Measurements from ENCODE around the gene MICAL2. TPM values are rescaled to one million over a fixed set of nuclear protein-coding genes. Genes with fewer than 3 reads are reported as not detected.

Gene MICAL2
- polyA plus RNA-seq, 2 of the 4 experiments (the other 2 are of a cell fraction) = 39.8 to 42.1 TPM

DNA sequence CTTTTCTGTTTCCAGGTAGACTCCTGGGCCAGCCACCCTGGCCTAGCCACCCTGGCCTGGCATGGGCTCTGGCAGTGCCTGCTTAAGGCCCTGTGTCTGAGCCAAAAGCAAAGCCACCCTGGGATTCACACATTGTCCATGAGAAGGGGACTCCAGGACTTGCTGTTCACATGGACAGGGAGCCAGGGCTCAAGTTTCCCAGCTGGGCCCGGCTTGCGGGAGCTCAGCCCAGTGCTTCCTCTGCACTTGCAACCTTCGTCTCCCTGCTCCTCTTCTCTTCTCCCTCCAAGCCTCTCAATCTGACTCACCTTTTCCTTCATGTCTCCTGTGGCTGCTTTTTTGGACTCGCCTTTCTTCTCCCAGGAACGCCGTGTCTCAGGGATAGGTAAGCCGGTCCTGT, 130.3 kb downstream of the MICAL2 start (continued):
- TF ChIP-seq MYC (IDR thresholded peaks at IDR 0.05; ENCODE audit: borderline replicate concordance, low read length) = no peak

- WGBS (ENCODE audit: missing lambda C conversion rate) = 94% methylated on average over 7 of the region's 7 CpGs
- FAIRE-seq = no peak
- no peak for DNase-seq (ENCODE audit: low read depth in 1 of 2, low spot score in 1 of 2)
- ChIA-PET POLR2A (no interaction called here), CTCF (interaction anchor here (1.8 to 12.0 kb wide), 2 partner anchors 40 to 194 kb away, joined by 3 to 115 read pairs; no protein-coding TSS in a partner anchor)
- no peak for ATAC-seq
- Histone ChIP-seq H3K9me3 (no peaks in the 10 kb centered on the region), H3K4me3 (no peak overlapping the region), H3K4me2 (no peak overlapping the region), H3K27ac (no peak overlapping the region), H3K4me1 (peaks cover 17% of the 10 kb centered on the region)
- TF ChIP-seq PBX3 (IDR thresholded peaks at IDR 0.05) = no peak
- no peak for TF ChIP-seq JUNB (IDR thresholded peaks at IDR 0.05)
- no peak for TF ChIP-seq JUN (IDR thresholded peaks at IDR 0.05)
- no peak for TF ChIP-seq ZC3H11A (IDR thresholded peaks at IDR 0.05)
- TF ChIP-seq RNF2 (IDR thresholded peaks at IDR 0.05; ENCODE audit: borderline replicate concordance, low read depth) = no peak
- TF ChIP-seq, protein P1, sequence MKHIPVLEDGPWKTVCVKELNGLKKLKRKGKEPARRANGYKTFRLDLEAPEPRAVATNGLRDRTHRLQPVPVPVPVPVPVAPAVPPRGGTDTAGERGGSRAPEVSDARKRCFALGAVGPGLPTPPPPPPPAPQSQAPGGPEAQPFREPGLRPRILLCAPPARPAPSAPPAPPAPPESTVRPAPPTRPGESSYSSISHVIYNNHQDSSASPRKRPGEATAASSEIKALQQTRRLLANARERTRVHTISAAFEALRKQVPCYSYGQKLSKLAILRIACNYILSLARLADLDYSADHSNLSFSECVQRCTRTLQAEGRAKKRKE (CRISPR knock-in tag; IDR thresholded peaks at IDR 0.05; ENCODE audit: low read depth) = no peak
- TF ChIP-seq NPAS2 (CRISPR knock-in tag; IDR thresholded peaks at IDR 0.05; ENCODE audit: borderline replicate concordance) = no peak
- TF ChIP-seq CTCF (IDR thresholded peaks at IDR 0.05) = no peak
- TF ChIP-seq HEYL (CRISPR knock-in tag; IDR thresholded peaks at IDR 0.05) = no peak
- TF ChIP-seq ZFP36 (IDR thresholded peaks at IDR 0.05; ENCODE audit: borderline replicate concordance, partially characterized antibody) = no peak
- TF ChIP-seq E2F6 (IDR thresholded peaks at IDR 0.05; ENCODE audit: borderline replicate concordance, low read depth) = no peak
- TF ChIP-seq HES2 (IDR thresholded peaks at IDR 0.05) = no peak
- TF ChIP-seq, protein P2, sequence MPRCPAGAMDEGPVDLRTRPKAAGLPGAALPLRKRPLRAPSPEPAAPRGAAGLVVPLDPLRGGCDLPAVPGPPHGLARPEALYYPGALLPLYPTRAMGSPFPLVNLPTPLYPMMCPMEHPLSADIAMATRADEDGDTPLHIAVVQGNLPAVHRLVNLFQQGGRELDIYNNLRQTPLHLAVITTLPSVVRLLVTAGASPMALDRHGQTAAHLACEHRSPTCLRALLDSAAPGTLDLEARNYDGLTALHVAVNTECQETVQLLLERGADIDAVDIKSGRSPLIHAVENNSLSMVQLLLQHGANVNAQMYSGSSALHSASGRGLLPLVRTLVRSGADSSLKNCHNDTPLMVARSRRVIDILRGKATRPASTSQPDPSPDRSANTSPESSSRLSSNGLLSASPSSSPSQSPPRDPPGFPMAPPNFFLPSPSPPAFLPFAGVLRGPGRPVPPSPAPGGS (IDR thresholded peaks at IDR 0.05) = no peak
- no peak for TF ChIP-seq CEBPB (IDR thresholded peaks at IDR 0.05)
These were observed 131.0 kb downstream of the MICAL2 start for GRCh38 chr11:12241401-12241800.

DNA sequence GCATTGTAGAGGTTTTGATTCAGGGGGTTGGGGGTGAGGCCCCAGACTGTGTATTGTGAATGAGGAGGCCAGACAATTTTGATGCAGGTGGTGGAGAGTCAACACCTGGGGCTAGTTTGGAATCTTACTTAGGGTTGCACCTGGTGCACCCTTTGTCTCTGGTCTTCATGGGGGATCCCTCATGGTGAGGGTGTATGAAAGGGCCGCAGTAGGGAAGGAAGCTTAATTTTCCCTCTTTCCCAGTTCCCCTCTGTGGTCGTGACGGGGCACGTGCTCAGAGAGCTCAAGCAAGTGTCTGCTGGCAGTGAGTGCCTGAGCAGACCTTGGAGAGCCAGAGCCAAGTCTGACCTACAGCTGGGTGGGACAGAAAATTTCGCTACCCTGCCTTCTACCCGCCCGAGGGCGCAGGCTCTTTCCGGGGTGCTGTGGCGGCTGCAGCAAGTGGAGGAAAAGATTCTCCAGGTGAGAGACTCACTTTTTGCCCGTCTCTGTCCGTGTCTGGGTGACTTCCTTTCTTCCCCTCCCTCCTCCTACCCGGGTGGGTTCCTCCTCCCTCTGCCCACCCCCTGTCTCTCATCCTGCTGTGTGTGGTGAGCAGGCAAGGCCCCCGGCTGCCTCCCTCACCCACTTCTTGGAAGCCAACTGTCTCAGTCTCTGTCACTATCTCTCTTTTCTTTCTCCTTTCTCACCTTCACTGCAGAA, 131.7 kb downstream of the MICAL2 start:
- H3K9me3 ChIP-seq = no peaks in the 10 kb centered on the region
- TF ChIP-seq CEBPB (IDR thresholded peaks at IDR 0.05) = no peak
- no peak for TF ChIP-seq SMC3 (IDR thresholded peaks at IDR 0.05)
- TF ChIP-seq CHD2 (IDR thresholded peaks at IDR 0.05; ENCODE audit: low read length, partially characterized antibody) = no peak
- TF ChIP-seq NPAS2 (CRISPR knock-in tag; IDR thresholded peaks at IDR 0.05; ENCODE audit: borderline replicate concordance) = no peak
- TF ChIP-seq MYC (IDR thresholded peaks at IDR 0.05; ENCODE audit: borderline replicate concordance, low read length) = no peak
- no peak for TF ChIP-seq HOXA7 (CRISPR knock-in tag; IDR thresholded peaks at IDR 0.05)
- no peak for TF ChIP-seq SREBF2 (IDR thresholded peaks at IDR 0.05)
- ChIA-PET CTCF (interaction anchor here (0.7 to 12.0 kb wide), 5 partner anchors 9 to 276 kb away, joined by 3 to 115 read pairs (median 3); no protein-coding TSS in a partner anchor), POLR2A (no interaction called here)
- H3K4me1 ChIP-seq = peaks cover 16% of the 10 kb centered on the region
- no peak overlapping the region for H3K4me2 ChIP-seq
- H3K27ac ChIP-seq = no peak overlapping the region
- 86% methylated on average over 14 of the region's 14 CpGs for WGBS (ENCODE audit: missing lambda C conversion rate)
- FAIRE-seq (no peak), DNase-seq (ENCODE audit: low read depth in 1 of 2, low spot score in 1 of 2) (no peak), ATAC-seq (no peak)
- no peak overlapping the region for H3K4me3 ChIP-seq

Data from A549 (cell line).